CD4-positive, CD25-positive, alpha-beta regulatory T cell (primary cell): Measurements from ENCODE around the gene ADGRD2. TPM values are rescaled to one million over a fixed set of nuclear protein-coding genes. Genes with fewer than 3 reads are reported as not detected.
"Not testable (repeated sequence)": the region's sequence is repeated elsewhere in the genome, so short reads cannot be mapped to it uniquely, and the experiment has no call there.

ENCODE experiments used
- ATAC-seq, 2 donors: fragments of 150-1000 bp; cut with Tn5 transposase; one replicate each; pipeline ENCODE4 v1.10.0; 2021; ENCODE audit warnings: low read depth in 2 of 2, moderate number of reproducible peaks in 2 of 2, moderate library complexity in 1 of 2
- DNase-seq, 3 donors: peaks; one replicate each; pipeline versions ENCODE4 v3.0.0 to v3.0.0-alpha.2; 2012 to 2022; ENCODE audit warnings: mixed read lengths in 1 of 3
- H3K27ac ChIP-seq: one replicate; pipeline ENCODE4 v1.7.0; 2013; ENCODE audit warnings: mild to moderate bottlenecking, low read length; ENCODE audit not compliant: insufficient read depth, poor library complexity, severe bottlenecking
- H3K27me3 ChIP-seq: one replicate; pipeline ENCODE4 v1.7.0; 2013; ENCODE audit warnings: low read length; ENCODE audit not compliant: control insufficient read depth, insufficient read depth
- H3K36me3 ChIP-seq: one replicate; pipeline ENCODE4 v1.7.0; 2013; ENCODE audit warnings: mild to moderate bottlenecking, low read length, moderate library complexity; ENCODE audit not compliant: control insufficient read depth, insufficient read depth
- H3K4me1 ChIP-seq: 2 replicates; pipeline ENCODE4 v1.7.0; 2013; ENCODE audit warnings: mild to moderate bottlenecking, low read length; ENCODE audit not compliant: insufficient read depth, control insufficient read depth, poor library complexity, severe bottlenecking
- H3K4me3 ChIP-seq: one replicate; pipeline ENCODE4 v1.7.0; 2013; ENCODE audit warnings: low read depth, mild to moderate bottlenecking, low read length, moderate library complexity
- H3K9me3 ChIP-seq, 2 experiments: 1 replicate in 1 of 2; 2 replicates in 1 of 2; pipeline ENCODE4 v1.7.0; 2013; ENCODE audit warnings: low read length in 2 of 2, mild to moderate bottlenecking in 1 of 2, moderate library complexity in 1 of 2; ENCODE audit not compliant: control insufficient read depth in 2 of 2
- H3K27ac Mint-ChIP-seq, 3 donors: one replicate each; pipeline ENCODE4 v1.8.0; 2020 to 2022; ENCODE audit warnings: mild to moderate bottlenecking in 3 of 3, mixed read lengths in 3 of 3, moderate library complexity in 2 of 3
- H3K27me3 Mint-ChIP-seq: one replicate; pipeline ENCODE4 v1.8.0; 2022; ENCODE audit warnings: mild to moderate bottlenecking, mixed read lengths
- H3K36me3 Mint-ChIP-seq: one replicate; pipeline ENCODE4 v1.8.0; 2020; ENCODE audit warnings: mixed read lengths
- H3K4me1 Mint-ChIP-seq, 4 donors: one replicate each; pipeline ENCODE4 v1.8.0; 2020 to 2022; ENCODE audit warnings: mixed read lengths in 4 of 4, mild to moderate bottlenecking in 1 of 4
- H3K4me3 Mint-ChIP-seq, 4 donors: one replicate each; pipeline ENCODE4 v1.8.0; 2020 to 2022; ENCODE audit warnings: mild to moderate bottlenecking in 4 of 4, mixed read lengths in 4 of 4, moderate library complexity in 3 of 4
- H3K9me3 Mint-ChIP-seq, 7 donors: one replicate each; pipeline ENCODE4 v1.8.0; 2020 to 2022; ENCODE audit warnings: mixed read lengths in 7 of 7, mild to moderate bottlenecking in 3 of 7, moderate library complexity in 2 of 7
- polyA plus RNA-seq, 4 donors: library from polyadenylated mRNA; unstranded; fragments of 300-500 nt; fragmentation: Illumina TruSeq; gene quantifications; one replicate each; pipeline ENCODE4 v1.2.3, GENCODE V29; 2021
- total RNA-seq: library from RNA; stranded (reverse); gene quantifications from one replicate; pipeline ENCODE4 v1.2.3, GENCODE V29; 2022

ADGRD2 gene
- total and polyA plus RNA-seq, 5 donors from 2014 or later, result not detected

GRCh38 chr9:124425733-124426132 lies 24.5 kb upstream of the ADGRD2 start:
- ATAC-seq, H3K4me1 Mint-ChIP-seq, H3K4me3 Mint-ChIP-seq: not testable (repeated sequence)

GRCh38 chr9:124426361-124426760 lies 23.9 kb upstream of the ADGRD2 start:
- Histone ChIP-seq H3K9me3 (no peaks in the 10 kb centered on the region), H3K36me3 (no peaks in the 10 kb centered on the region), H3K4me3 (no peak overlapping the region), H3K4me1 (no peaks in the 10 kb centered on the region), H3K27me3 (no peaks in the 10 kb centered on the region), H3K27ac (no peak overlapping the region)
- peaks cover 0 to 3% (median 0%) of the 10 kb centered on the region in 4 donors for H3K4me1 Mint-ChIP-seq
- H3K36me3 Mint-ChIP-seq, result no peaks in the 10 kb centered on the region
- no peak overlapping the region for H3K4me3 Mint-ChIP-seq
- no peak overlapping the region for H3K27ac Mint-ChIP-seq
- H3K27me3 Mint-ChIP-seq, result peaks cover 5% of the 10 kb centered on the region
- no peak for DNase-seq
- peaks cover 0 to 2% (median 0%) of the 10 kb centered on the region in 7 donors for H3K9me3 Mint-ChIP-seq
- no peak for ATAC-seq

More at GRCh38 chr9:124425733-124426132, 24.5 kb upstream of the ADGRD2 start:
- H3K9me3 ChIP-seq, H3K27me3 ChIP-seq, H3K27me3 Mint-ChIP-seq, H3K27ac ChIP-seq, H3K27ac Mint-ChIP-seq, H3K4me3 ChIP-seq, H3K36me3 Mint-ChIP-seq, H3K4me1 ChIP-seq, H3K36me3 ChIP-seq, H3K9me3 Mint-ChIP-seq, DNase-seq: not testable (repeated sequence)

GRCh38 chr9:124427281-124427680 lies 23.0 kb upstream of the ADGRD2 start:
- DNase-seq (no peak), ATAC-seq (no peak)
- H3K27ac Mint-ChIP-seq, result no peak overlapping the region
- Histone ChIP-seq H3K27me3 (no peaks in the 10 kb centered on the region), H3K36me3 (no peaks in the 10 kb centered on the region), H3K27ac (no peak overlapping the region), H3K9me3 (no peaks in the 10 kb centered on the region), H3K4me1 (no peaks in the 10 kb centered on the region), H3K4me3 (no peak overlapping the region)
- peaks cover 5% of the 10 kb centered on the region for H3K27me3 Mint-ChIP-seq
- H3K4me1 Mint-ChIP-seq, result no peaks in the 10 kb centered on the region
- peaks cover 0 to 2% (median 0%) of the 10 kb centered on the region in 7 donors for H3K9me3 Mint-ChIP-seq
- no peak overlapping the region for H3K4me3 Mint-ChIP-seq
- no peaks in the 10 kb centered on the region for H3K36me3 Mint-ChIP-seq

- no peak for ATAC-seq
Observed at GRCh38 chr9:124428751-124429529, 21.3 kb upstream of the ADGRD2 start.

GRCh38 chr9:124429530-124429867 lies 20.8 kb upstream of the ADGRD2 start:
- Mint-ChIP-seq H3K4me3 (no peak overlapping the region), H3K27me3 (no peaks in the 10 kb centered on the region), H3K36me3 (no peaks in the 10 kb centered on the region), H3K27ac (no peak overlapping the region), H3K4me1 (no peaks in the 10 kb centered on the region), H3K9me3 (no peaks in the 10 kb centered on the region)
- no peaks in the 10 kb centered on the region for H3K4me1 ChIP-seq
- no peak for DNase-seq
- no peaks in the 10 kb centered on the region for H3K27me3 ChIP-seq
- no peaks in the 10 kb centered on the region for H3K9me3 ChIP-seq
- no peak overlapping the region for H3K27ac ChIP-seq
- H3K4me3 ChIP-seq, result no peak overlapping the region
- no peaks in the 10 kb centered on the region for H3K36me3 ChIP-seq
- ATAC-seq, result no peak

More at GRCh38 chr9:124428751-124429529, 21.3 kb upstream of the ADGRD2 start:
- no peak for DNase-seq
- Histone ChIP-seq H3K36me3 (no peaks in the 10 kb centered on the region), H3K27me3 (no peaks in the 10 kb centered on the region), H3K4me3 (no peak overlapping the region), H3K27ac (no peak overlapping the region), H3K4me1 (no peaks in the 10 kb centered on the region), H3K9me3 (no peaks in the 10 kb centered on the region)
- Mint-ChIP-seq H3K27me3 (no peaks in the 10 kb centered on the region), H3K36me3 (no peaks in the 10 kb centered on the region), H3K4me3 (no peak overlapping the region), H3K4me1 (no peaks in the 10 kb centered on the region), H3K9me3 (no peaks in the 10 kb centered on the region), H3K27ac (no peak overlapping the region)

- H3K27me3 ChIP-seq, result no peaks in the 10 kb centered on the region
- no peak overlapping the region for H3K4me3 Mint-ChIP-seq
- H3K4me1 ChIP-seq, result no peaks in the 10 kb centered on the region
- H3K36me3 Mint-ChIP-seq, result no peaks in the 10 kb centered on the region
- H3K4me3 ChIP-seq, result no peak overlapping the region
- H3K27me3 Mint-ChIP-seq, result peaks cover 5% of the 10 kb centered on the region
- no peaks in the 10 kb centered on the region for H3K36me3 ChIP-seq
- ATAC-seq (no peak), DNase-seq (no peak)
- no peak overlapping the region for H3K27ac ChIP-seq
- peaks cover 0 to 2% (median 0%) of the 10 kb centered on the region in 7 donors for H3K9me3 Mint-ChIP-seq
- H3K27ac Mint-ChIP-seq, result no peak overlapping the region
- H3K4me1 Mint-ChIP-seq, result no peaks in the 10 kb centered on the region
- no peaks in the 10 kb centered on the region for H3K9me3 ChIP-seq
Observed at GRCh38 chr9:124436320-124436719, 13.9 kb upstream of the ADGRD2 start.

- no peak overlapping the region for H3K27ac Mint-ChIP-seq
- Histone ChIP-seq H3K27ac (no peak overlapping the region), H3K9me3 (no peaks in the 10 kb centered on the region), H3K4me1 (no peaks in the 10 kb centered on the region), H3K36me3 (no peaks in the 10 kb centered on the region), H3K27me3 (no peaks in the 10 kb centered on the region), H3K4me3 (no peak overlapping the region)
- H3K4me3 Mint-ChIP-seq, result no peak overlapping the region
- ATAC-seq, result no peak
- no peaks in the 10 kb centered on the region for H3K4me1 Mint-ChIP-seq
- no peak for DNase-seq
- peaks cover 0 to 2% (median 0%) of the 10 kb centered on the region in 7 donors for H3K9me3 Mint-ChIP-seq
- peaks cover 10% of the 10 kb centered on the region for H3K27me3 Mint-ChIP-seq
- no peaks in the 10 kb centered on the region for H3K36me3 Mint-ChIP-seq
Observed at GRCh38 chr9:124437086-124437485, 13.2 kb upstream of the ADGRD2 start.

GRCh38 chr9:124438091-124438490 lies 12.2 kb upstream of the ADGRD2 start:
- peaks cover 17% of the 10 kb centered on the region for H3K27me3 Mint-ChIP-seq
- no peaks in the 10 kb centered on the region for H3K36me3 Mint-ChIP-seq
- no peak overlapping the region for H3K27ac Mint-ChIP-seq
- H3K4me1 ChIP-seq, result no peaks in the 10 kb centered on the region
- no peak for DNase-seq
- no peak overlapping the region for H3K27ac ChIP-seq
- no peaks in the 10 kb centered on the region for H3K27me3 ChIP-seq
- no peaks in the 10 kb centered on the region for H3K36me3 ChIP-seq
- peaks cover 0 to 2% (median 0%) of the 10 kb centered on the region in 7 donors for H3K9me3 Mint-ChIP-seq
- no peaks in the 10 kb centered on the region for H3K4me1 Mint-ChIP-seq
- no peaks in the 10 kb centered on the region for H3K9me3 ChIP-seq
- H3K4me3 ChIP-seq, result no peak overlapping the region
- no peak for ATAC-seq
- H3K4me3 Mint-ChIP-seq, result no peak overlapping the region
